ENCODE measurements around the gene CHD9NB.
A peak's percentile ranks its signal among the peaks of the same experiment; 100 is the strongest.

The CHD9NB gene

DNA sequence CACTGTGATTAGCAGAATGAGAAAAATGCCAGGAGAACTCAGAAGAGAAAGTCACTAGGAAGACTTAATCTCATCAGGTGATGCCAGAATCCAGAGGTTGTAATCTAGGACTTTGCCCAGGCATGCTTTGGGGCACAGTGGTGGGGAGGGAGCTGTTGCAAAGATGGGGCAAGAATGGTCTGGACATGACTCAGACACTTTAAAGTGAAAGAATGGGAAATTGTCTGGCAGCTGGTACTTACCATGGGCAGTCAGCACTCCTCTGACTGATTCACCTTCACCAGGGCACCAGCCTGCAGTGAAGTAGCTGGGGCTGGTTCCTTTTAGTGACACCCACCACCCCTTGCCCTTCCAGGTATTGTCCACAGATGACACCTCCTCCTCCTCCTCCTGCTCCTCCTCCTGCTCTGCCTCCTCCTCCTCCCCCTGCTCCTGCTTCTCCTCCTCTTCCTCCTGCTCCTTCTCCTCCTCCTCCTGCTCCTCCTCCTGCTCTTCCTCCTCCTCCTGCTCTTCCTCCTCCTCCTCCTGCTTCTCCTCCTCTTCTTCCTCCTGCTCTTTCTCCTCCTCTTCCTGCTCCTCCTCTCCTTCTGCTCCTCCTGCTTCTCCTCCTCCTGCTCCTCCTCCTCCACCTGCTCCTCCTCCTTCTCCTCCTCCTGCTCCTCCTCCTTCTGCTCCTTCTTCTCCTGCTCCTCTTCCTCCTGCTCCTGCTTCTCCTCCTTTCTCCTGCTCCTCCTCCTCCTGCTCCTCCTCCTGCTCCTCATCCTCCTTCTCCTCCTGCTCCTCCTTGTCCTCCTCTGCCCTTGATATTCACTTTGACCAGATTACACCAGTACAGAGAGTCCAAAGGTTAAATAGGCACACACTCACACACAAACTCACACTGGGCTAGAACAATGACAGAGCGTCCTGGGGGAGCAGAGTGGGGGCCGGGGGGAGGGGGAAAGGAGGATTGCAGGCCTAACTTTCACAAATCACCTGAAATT, at the start of gene CHD9NB:
CHD9NB (minus strand) TSS at position 379 of the 983 bp plus-strand sequence. CDS start 8,739 bp downstream, outside the sequence.
- DNase-seq = no peak

DNA sequence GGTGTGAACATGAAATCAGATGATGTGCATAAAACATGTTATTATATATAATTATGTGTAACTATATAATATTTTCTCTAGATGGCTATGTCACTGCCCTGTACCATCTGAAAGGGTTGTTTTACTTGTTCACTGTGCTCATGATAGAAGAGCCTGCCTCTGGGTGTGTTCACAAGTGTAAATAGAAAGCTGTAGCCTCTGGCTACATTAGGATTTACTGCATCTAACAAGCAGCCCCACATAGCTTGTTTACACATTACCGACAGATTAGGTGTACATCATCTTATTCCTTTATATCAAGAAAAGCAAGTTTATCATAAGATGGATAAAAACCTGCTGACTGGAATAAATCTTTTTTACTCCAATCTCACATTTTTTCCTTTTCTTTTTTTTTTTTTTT, 48.2 kb upstream of the CHD9NB start:
- DNase-seq = no peak

DNA sequence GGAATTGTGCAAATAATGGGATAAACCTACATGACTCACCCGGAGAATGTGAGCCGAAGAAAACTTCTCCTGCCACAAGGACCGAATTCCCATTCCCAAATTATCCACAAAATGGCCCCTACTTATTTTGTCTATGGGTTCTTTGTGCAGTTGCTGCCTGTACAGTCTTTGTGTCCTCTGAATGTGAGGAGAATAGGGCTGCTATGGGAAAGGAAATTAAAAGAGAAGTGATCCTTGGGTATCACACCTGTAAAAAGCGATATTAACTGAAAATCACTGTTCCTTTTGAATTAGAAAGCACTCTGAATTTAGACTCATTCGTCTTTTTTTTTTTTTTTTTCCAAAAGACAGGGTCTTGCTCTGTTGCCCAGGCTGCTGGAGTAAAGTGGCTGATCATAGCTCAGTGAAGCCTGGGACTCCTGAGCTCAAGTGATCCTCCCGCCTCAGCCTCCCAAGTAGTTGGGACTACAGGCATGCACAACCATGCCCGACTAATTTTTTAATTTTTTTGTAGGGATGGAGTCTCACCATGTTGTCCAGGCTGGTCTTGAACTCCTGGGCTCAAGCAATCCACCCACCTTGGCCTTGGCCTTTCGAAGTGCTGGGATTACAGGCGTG, 47.5 kb upstream of the CHD9NB start:
- no peak for DNase-seq

GRCh38 chr16:53099318-53100130, 46.8 kb upstream of the CHD9NB start:
- DNase-seq = peak; percentile 91

DNA sequence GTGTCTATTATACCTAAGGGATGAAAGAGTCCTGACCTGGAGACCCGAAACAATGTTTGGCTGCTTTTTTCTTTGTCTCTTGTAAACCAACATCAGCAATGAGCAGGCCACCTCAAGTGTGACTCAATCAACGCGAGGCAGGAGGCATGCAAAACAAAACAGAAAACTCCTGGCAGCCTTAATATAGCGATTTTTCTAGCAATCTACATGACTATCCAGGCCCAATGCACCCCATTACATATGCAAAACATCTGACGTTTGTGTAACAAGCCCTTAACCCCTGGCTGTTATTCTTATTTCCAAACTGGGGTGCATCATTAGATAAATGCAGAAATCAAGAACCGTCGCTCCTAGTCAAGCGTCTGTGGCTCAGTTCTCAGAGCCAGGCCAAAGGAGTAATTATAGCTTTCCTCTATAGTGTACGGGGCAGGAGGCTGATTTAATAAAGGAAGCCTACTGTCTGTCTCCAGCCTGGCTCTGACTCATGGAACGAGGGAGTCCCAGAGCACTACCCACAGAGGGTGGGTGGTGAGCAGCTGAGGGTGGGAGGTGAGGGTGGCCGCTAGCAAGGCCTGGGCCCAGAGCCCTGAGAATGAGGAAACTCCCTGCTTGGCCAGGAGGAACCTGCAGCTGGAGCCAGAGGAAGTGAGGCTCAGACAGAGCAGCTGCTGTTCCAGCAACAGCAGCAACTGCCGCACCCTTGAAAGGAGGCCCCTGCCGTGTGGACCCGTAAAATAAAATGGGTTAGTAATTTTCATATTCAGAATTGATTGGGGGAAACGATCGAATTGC, 46.0 kb upstream of the CHD9NB start:
- DNase-seq = peak; percentile 80

GRCh38 chr16:53097190-53097589, 44.5 kb upstream of the CHD9NB start:
- DNase-seq = no peak

GRCh38 chr16:53094013-53094630, 41.4 kb upstream of the CHD9NB start:
- peak; percentile 52 for DNase-seq

DNA sequence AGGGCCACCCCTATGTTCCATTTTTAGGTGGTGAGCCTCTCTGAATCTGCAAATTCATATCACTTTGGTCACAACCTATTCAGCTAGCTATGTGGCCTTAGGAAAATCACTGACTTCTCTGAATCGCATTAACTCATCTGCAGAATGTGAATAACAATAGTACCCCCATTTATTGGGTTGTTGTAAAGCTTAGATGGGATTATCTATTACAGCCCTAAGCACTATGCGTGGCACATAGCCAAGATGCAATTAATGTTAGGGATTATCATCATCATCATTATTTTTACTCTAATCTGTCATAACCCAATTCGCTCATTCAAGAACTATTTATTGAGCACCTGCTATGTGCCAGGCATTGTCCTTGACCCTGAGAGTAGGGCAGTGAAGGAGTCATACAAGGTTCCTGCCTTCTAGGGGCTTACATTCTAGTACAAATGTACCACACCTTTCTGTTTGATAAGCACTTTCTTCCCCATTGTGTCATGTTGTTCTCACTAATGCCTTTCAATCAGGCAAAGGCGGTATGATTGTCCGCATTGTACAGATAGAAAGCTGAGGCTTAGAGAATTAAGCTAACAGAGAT, 40.6 kb upstream of the CHD9NB start:
- no peak for DNase-seq

- DNase-seq = no peak
These were observed 39.6 kb upstream of the CHD9NB start for GRCh38 chr16:53092284-53092683.

GRCh38 chr16:53091466-53092211, 38.9 kb upstream of the CHD9NB start:
- peak; percentile 91 for DNase-seq

- DNase-seq = peak; percentile 25
These were observed 38.1 kb upstream of the CHD9NB start for GRCh38 chr16:53090591-53091411.

DNA sequence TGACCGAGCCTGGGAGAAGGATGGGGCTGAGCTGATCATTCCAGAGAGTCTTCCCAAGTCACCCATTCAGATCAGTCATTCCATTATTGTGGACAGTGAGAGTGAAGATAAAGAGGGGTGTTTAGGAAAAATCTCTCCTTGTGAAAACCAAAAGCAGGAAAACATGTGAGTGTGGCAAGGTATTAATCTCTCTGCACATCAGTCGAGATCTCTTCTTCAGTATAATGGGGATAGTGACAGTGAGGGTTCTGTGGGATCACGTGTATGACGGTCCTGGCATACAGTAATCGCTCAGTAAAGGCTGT, 37.5 kb upstream of the CHD9NB start:
- DNase-seq = no peak

- peak; percentile 65 for DNase-seq
These were observed 37.0 kb upstream of the CHD9NB start for GRCh38 chr16:53089434-53090285.

- no peak for DNase-seq
These were observed 34.4 kb upstream of the CHD9NB start for GRCh38 chr16:53087101-53087500.

GRCh38 chr16:53085931-53086421, 33.3 kb upstream of the CHD9NB start:
- peak; percentile 37 for DNase-seq

GRCh38 chr16:53085369-53085843, 32.7 kb upstream of the CHD9NB start:
- DNase-seq = peak; percentile 76

GRCh38 chr16:53084746-53085334, 32.1 kb upstream of the CHD9NB start:
- DNase-seq = no peak

- DNase-seq = no peak
These were observed 31.4 kb upstream of the CHD9NB start for GRCh38 chr16:53084141-53084541.

Data from NCI-H1092 (cell line).